ENCODE data around the gene FEM1B.

DNA sequence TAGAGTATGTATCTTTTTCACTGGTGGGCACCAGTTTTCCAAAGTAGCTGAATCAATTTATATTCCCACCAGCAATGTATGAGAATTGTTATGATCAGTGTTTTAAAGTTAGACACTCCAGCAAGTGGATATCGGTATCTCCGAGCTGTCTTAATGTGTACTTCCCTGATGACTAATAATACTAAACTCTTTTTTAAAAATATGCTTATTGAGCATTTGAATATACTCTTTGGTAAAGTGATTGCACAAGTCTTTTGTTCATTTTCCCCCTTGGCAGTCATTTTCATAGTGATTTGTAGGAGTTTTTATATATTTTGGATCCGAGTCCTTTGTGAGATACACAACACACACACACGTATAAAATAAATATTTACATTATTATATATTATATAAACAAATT, 12.5 kb upstream of the FEM1B start:
- no peak for TF ChIP-seq POLR2A (IDR thresholded peaks at IDR 0.05)
- TF ChIP-seq, protein P1, sequence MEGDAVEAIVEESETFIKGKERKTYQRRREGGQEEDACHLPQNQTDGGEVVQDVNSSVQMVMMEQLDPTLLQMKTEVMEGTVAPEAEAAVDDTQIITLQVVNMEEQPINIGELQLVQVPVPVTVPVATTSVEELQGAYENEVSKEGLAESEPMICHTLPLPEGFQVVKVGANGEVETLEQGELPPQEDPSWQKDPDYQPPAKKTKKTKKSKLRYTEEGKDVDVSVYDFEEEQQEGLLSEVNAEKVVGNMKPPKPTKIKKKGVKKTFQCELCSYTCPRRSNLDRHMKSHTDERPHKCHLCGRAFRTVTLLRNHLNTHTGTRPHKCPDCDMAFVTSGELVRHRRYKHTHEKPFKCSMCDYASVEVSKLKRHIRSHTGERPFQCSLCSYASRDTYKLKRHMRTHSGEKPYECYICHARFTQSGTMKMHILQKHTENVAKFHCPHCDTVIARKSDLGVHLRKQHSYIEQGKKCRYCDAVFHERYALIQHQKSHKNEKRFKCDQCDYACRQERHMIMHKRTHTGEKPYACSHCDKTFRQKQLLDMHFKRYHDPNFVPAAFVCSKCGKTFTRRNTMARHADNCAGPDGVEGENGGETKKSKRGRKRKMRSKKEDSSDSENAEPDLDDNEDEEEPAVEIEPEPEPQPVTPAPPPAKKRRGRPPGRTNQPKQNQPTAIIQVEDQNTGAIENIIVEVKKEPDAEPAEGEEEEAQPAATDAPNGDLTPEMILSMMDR (IDR thresholded peaks at IDR 0.05): no peak
- no peak for TF ChIP-seq POLR2AphosphoS5 (IDR thresholded peaks at IDR 0.05)

Data from prostate gland (tissue), 2 donors.